Liver (tissue), 9 donors: ENCODE measurements around the gene MIGA1. TPM values are rescaled to one million over a fixed set of nuclear protein-coding genes. Genes with fewer than 3 reads are reported as not detected.

ENCODE experiments used
- DNase-seq: peaks from one replicate; pipeline ENCODE4 v3.0.0-alpha.2; 2017; ENCODE audit warnings: low spot score
- H3K27ac ChIP-seq, 2 donors: one replicate each; pipeline ENCODE4 v1.7.0; 2013; ENCODE audit warnings: inconsistent platforms in 2 of 2, low read length in 2 of 2, control low read depth in 1 of 2, low read depth in 1 of 2, mild to moderate bottlenecking in 1 of 2
- H3K27me3 ChIP-seq, 4 donors: one replicate each; pipeline versions ENCODE4 v1.6.1 to v1.7.0; 2013; ENCODE audit warnings: low read length in 3 of 4, inconsistent platforms in 1 of 4, mild to moderate bottlenecking in 1 of 4, moderate library complexity in 1 of 4; ENCODE audit not compliant: control insufficient read depth in 4 of 4, insufficient read depth in 4 of 4
- H3K36me3 ChIP-seq, 4 donors: one replicate each; pipeline versions ENCODE4 v1.6.1 to v1.7.0; 2013; ENCODE audit warnings: low read length in 3 of 4, mild to moderate bottlenecking in 3 of 4, low read depth in 1 of 4, moderate library complexity in 1 of 4; ENCODE audit not compliant: control insufficient read depth in 4 of 4, insufficient read depth in 3 of 4
- H3K4me1 ChIP-seq, 4 donors: one replicate each; pipeline versions ENCODE4 v1.6.1 to v1.7.0; 2013; ENCODE audit warnings: low read length in 3 of 4, mild to moderate bottlenecking in 3 of 4, moderate library complexity in 1 of 4; ENCODE audit not compliant: control insufficient read depth in 4 of 4, insufficient read depth in 4 of 4
- H3K4me3 ChIP-seq, 3 donors: one replicate each; pipeline versions ENCODE4 v1.6.1 to v1.7.0; 2013; ENCODE audit warnings: low read length in 3 of 3, control low read depth in 1 of 3, low read depth in 1 of 3, mild to moderate bottlenecking in 1 of 3
- H3K9ac ChIP-seq, 2 donors: one replicate each; pipeline ENCODE4 v1.7.0; 2013; ENCODE audit warnings: low read length in 2 of 2, mild to moderate bottlenecking in 2 of 2, moderate library complexity in 2 of 2, control low read depth in 1 of 2, low read depth in 1 of 2
- H3K9me3 ChIP-seq, 4 donors: one replicate each; pipeline versions ENCODE4 v1.6.1 to v1.7.0; 2013; ENCODE audit warnings: low read length in 3 of 4; ENCODE audit not compliant: control insufficient read depth in 4 of 4
- EGR1 ChIP-seq, 2 donors: IDR thresholded peaks; 2 replicates each; pipeline ENCODE4 v1.6.1; 2016 to 2018; ENCODE audit warnings: antibody characterized with exemption in 2 of 2, low read depth in 2 of 2
- FOXA1 ChIP-seq: IDR thresholded peaks from 2 replicates; pipeline ENCODE4 v1.6.1; 2016; ENCODE audit warnings: antibody characterized with exemption
- FOXA2 ChIP-seq: IDR thresholded peaks from 2 replicates; pipeline ENCODE4 v1.6.1; 2016; ENCODE audit warnings: antibody characterized with exemption
- GABPA ChIP-seq, 2 donors: IDR thresholded peaks in 1 of 2; conservative IDR thresholded peaks in 1 of 2; 2 replicates each; pipeline ENCODE4 v1.6.1; 2016; ENCODE audit warnings: antibody characterized with exemption in 2 of 2, mild to moderate bottlenecking in 1 of 2, moderate library complexity in 1 of 2
- HNF4A ChIP-seq, 2 donors: conservative IDR thresholded peaks; 2 replicates each; pipeline ENCODE4 v1.6.1; 2016; ENCODE audit warnings: antibody characterized with exemption in 2 of 2, mild to moderate bottlenecking in 2 of 2
- JUND ChIP-seq, 2 donors: IDR thresholded peaks; 2 replicates each; pipeline ENCODE4 v1.6.1; 2016; ENCODE audit warnings: antibody characterized with exemption in 2 of 2
- NR2F2 ChIP-seq: IDR thresholded peaks from 2 replicates; pipeline ENCODE4 v1.6.1; 2016; ENCODE audit warnings: antibody characterized with exemption
- RAD21 ChIP-seq, 2 donors: IDR thresholded peaks; 2 replicates each; pipeline ENCODE4 v1.6.1; 2016; ENCODE audit warnings: antibody characterized with exemption in 2 of 2, mild to moderate bottlenecking in 2 of 2
- YY1 ChIP-seq: IDR thresholded peaks from 2 replicates; pipeline ENCODE4 v1.6.1; 2016; ENCODE audit warnings: antibody characterized with exemption, mild to moderate bottlenecking
- WGBS: extraction: QIAGEN DNeasy Blood & Tissue Kit; methylation state at CpG from one replicate; pipeline ENCODE4 v1.1.7; 2013; 5-methylcytosine and 5-hydroxymethylcytosine counted together
- polyA plus RNA-seq, 2 donors: library from polyadenylated mRNA; stranded (reverse) in 1 of 2; unstranded in 1 of 2; fragments of 200-250 nt in 1 of 2; fragments of >200 nt in 1 of 2; fragmentation: Nextera tagmentation in 1 of 2; extraction: Ambion mirVana in 1 of 2; gene quantifications; one replicate each; pipeline versions ENCODE4 v1.2.1 to v1.2.3, GENCODE V29; 2013 to 2015
- total RNA-seq, 2 donors: library from RNA; depleted of rRNA; stranded (reverse); fragments of >200 nt; gene quantifications; one replicate each; pipeline ENCODE4 v1.2.3, GENCODE V29; 2014
- TF ChIP-seq, protein P1 (sequence below): IDR thresholded peaks from 2 replicates; pipeline ENCODE4 v1.6.1; 2016; ENCODE audit warnings: antibody characterized with exemption
- TF ChIP-seq, protein P2 (sequence below): IDR thresholded peaks from 2 replicates; pipeline ENCODE4 v1.6.1; 2016; ENCODE audit warnings: antibody characterized with exemption
- TF ChIP-seq, protein P3 (sequence below): IDR thresholded peaks from 2 replicates; pipeline ENCODE4 v1.6.1; 2016; ENCODE audit warnings: antibody characterized with exemption, mild to moderate bottlenecking
- donor health status: healthy.
- donor health status: healthy.
- donor health status: healthy.
- donor health status: healthy.
- donor health status: healthy.

MIGA1 gene
- total and polyA plus RNA-seq, 4 donors: 3.5 to 8.0 (median 6.2) TPM

DNA sequence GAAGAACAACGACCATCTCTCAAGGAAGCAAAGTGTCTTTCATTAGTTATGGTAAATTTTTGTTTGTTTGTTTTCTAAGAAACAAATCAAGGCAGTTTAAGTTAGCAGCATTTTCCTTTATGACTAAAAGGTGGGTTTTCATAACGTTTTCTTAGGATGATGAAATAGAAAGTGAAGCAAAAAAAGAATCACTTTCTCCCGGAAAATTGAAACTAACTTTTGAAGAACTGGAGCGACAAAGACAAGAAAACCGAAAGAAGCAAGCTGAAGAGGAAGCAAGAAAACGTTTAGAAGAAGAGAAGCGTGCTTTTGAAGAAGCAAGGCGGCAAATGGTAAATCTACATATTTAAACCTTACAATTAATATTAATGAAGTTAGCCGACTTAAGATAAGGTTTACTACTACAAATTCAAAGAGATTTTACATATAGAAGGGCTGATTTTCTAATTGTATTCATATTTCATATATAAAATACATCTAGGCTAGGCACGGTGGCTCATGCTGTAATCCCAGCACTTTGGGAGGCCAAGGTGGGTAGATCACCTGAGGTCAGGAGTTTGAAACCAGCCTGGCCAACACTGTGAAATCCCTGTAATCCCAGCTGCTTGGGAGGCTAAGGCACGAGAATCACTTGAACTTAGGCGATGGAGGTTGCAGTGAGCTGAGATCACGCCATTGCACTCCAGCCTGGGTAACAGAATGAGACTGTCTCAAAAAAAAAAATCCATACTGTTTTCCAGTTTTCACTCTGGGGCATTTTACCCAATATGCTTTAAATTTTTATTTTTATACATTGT is 147.3 kb downstream of the MIGA1 start:
- H3K36me3 ChIP-seq: no peaks in the 10 kb centered on the region
- H3K27me3 ChIP-seq: no peaks in the 10 kb centered on the region
- TF ChIP-seq FOXA1 (no peak), NR2F2 (no peak), FOXA2 (no peak), HNF4A (conservative IDR thresholded peaks at IDR 0.05) (no peak), RAD21 (IDR thresholded peaks at IDR 0.05) (no peak), GABPA (IDR thresholded peaks at IDR 0.05 in 1 of 2, conservative IDR thresholded peaks at IDR 0.05 in 1 of 2) (no peak), YY1 (no peak), JUND (IDR thresholded peaks at IDR 0.05) (no peak)
- TF ChIP-seq, protein P1, sequence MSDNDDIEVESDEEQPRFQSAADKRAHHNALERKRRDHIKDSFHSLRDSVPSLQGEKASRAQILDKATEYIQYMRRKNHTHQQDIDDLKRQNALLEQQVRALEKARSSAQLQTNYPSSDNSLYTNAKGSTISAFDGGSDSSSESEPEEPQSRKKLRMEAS: no peak
- TF ChIP-seq, protein P2, sequence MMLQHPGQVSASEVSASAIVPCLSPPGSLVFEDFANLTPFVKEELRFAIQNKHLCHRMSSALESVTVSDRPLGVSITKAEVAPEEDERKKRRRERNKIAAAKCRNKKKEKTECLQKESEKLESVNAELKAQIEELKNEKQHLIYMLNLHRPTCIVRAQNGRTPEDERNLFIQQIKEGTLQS: no peak
- no peaks in the 10 kb centered on the region for H3K9me3 ChIP-seq
- no peak overlapping the region for H3K4me3 ChIP-seq
- no peak overlapping the region for H3K27ac ChIP-seq
- no peak for DNase-seq
- no peak overlapping the region for H3K9ac ChIP-seq
- 69% methylated on average over 13 of the region's 13 CpGs for WGBS
- no peaks in the 10 kb centered on the region for H3K4me1 ChIP-seq

DNA sequence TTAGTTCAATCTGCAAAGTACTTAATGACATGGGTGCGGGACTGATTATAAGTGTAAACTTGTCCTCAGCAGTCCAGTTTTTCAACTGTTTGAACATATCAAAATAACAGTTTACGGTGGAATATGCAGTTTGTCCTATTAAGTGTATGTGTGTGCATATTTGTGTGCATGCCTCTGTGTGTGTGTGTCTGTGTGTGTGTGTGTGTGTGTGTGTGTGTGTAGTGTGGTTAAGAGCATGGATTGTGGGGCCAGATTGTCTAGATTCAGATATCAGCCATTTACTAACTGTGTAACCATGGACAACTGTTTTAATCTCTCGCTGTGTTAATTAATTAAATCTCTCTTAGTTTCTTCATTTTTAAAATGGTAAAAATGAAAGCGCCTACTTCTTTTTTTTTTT is 148.0 kb downstream of the MIGA1 start:
- 92% methylated on average over 4 of the region's 4 CpGs for WGBS
- no peaks in the 10 kb centered on the region for H3K9me3 ChIP-seq
- no peak overlapping the region for H3K27ac ChIP-seq
- H3K4me3 ChIP-seq: no peak overlapping the region
- H3K4me1 ChIP-seq: no peaks in the 10 kb centered on the region
- H3K9ac ChIP-seq: no peak overlapping the region
- TF ChIP-seq EGR1 (IDR thresholded peaks at IDR 0.05; ENCODE audit: low read depth in 2 of 2) (no peak), FOXA1 (no peak), NR2F2 (no peak)
- TF ChIP-seq, protein P3, sequence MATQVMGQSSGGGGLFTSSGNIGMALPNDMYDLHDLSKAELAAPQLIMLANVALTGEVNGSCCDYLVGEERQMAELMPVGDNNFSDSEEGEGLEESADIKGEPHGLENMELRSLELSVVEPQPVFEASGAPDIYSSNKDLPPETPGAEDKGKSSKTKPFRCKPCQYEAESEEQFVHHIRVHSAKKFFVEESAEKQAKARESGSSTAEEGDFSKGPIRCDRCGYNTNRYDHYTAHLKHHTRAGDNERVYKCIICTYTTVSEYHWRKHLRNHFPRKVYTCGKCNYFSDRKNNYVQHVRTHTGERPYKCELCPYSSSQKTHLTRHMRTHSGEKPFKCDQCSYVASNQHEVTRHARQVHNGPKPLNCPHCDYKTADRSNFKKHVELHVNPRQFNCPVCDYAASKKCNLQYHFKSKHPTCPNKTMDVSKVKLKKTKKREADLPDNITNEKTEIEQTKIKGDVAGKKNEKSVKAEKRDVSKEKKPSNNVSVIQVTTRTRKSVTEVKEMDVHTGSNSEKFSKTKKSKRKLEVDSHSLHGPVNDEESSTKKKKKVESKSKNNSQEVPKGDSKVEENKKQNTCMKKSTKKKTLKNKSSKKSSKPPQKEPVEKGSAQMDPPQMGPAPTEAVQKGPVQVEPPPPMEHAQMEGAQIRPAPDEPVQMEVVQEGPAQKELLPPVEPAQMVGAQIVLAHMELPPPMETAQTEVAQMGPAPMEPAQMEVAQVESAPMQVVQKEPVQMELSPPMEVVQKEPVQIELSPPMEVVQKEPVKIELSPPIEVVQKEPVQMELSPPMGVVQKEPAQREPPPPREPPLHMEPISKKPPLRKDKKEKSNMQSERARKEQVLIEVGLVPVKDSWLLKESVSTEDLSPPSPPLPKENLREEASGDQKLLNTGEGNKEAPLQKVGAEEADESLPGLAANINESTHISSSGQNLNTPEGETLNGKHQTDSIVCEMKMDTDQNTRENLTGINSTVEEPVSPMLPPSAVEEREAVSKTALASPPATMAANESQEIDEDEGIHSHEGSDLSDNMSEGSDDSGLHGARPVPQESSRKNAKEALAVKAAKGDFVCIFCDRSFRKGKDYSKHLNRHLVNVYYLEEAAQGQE: no peak
- no peaks in the 10 kb centered on the region for H3K27me3 ChIP-seq
- no peak for DNase-seq
- no peaks in the 10 kb centered on the region for H3K36me3 ChIP-seq

Other genes with a start within 250 kb of the MIGA1 start
- gene ZZZ3, start 97.0 kb upstream of the MIGA1 start, total RNA-seq: 10 to 100 TPM; 45.5 to 48.9 TPM
- 10 to 100 TPM in 1 of 2 donors, 1 to 10 TPM in 1; 8.6 to 16.6 TPM for gene ZZZ3, start 97.0 kb upstream of the MIGA1 start, polyA plus RNA-seq
- 10 to 100 TPM; 39.9 to 50.5 TPM for gene USP33, start 19.8 kb upstream of the MIGA1 start, total RNA-seq
- gene USP33, start 19.8 kb upstream of the MIGA1 start, polyA plus RNA-seq: 10 to 100 TPM in 1 of 2 donors, 1 to 10 TPM in 1; 9.2 to 16.6 TPM
- gene NEXN, start 109.0 kb downstream of the MIGA1 start, total RNA-seq: 1 to 10 TPM in 1 of 2 donors, under 1 TPM in 1; 0.51 to 2.3 TPM
- gene NEXN, start 109.0 kb downstream of the MIGA1 start, polyA plus RNA-seq: 1 to 10 TPM; 1.0 to 2.4 TPM
- gene FUBP1, start 199.4 kb downstream of the MIGA1 start, total RNA-seq: 10 to 100 TPM; 77.1 to 97.4 TPM
- gene FUBP1, start 199.4 kb downstream of the MIGA1 start, polyA plus RNA-seq: 10 to 100 TPM; 16.3 to 17.3 TPM
- 10 to 100 TPM; 13.5 to 21.6 TPM for gene DNAJB4, start 225.3 kb downstream of the MIGA1 start, total RNA-seq
- gene DNAJB4, start 225.3 kb downstream of the MIGA1 start, polyA plus RNA-seq: 1 to 10 TPM; 5.7 to 6.5 TPM